Activated naive CD8-positive, alpha-beta T cell (primary cell): Measurements from ENCODE around the gene OTOS.

Experiments used
- H3K27ac Mint-ChIP-seq: one replicate; pipeline ENCODE4 v1.8.0; 2021; ENCODE audit warnings: mixed read lengths
- H3K27me3 Mint-ChIP-seq: one replicate; pipeline ENCODE4 v1.8.0; 2021; ENCODE audit warnings: mixed read lengths
- H3K36me3 Mint-ChIP-seq: one replicate; pipeline ENCODE4 v1.8.0; 2021; ENCODE audit warnings: mixed read lengths
- H3K4me1 Mint-ChIP-seq: one replicate; pipeline ENCODE4 v1.8.0; 2021; ENCODE audit warnings: low read depth, mixed read lengths
- H3K4me3 Mint-ChIP-seq: one replicate; pipeline ENCODE4 v1.8.0; 2021; ENCODE audit warnings: mild to moderate bottlenecking, mixed read lengths
- H3K9me3 Mint-ChIP-seq: one replicate; pipeline ENCODE4 v1.8.0; 2021; ENCODE audit warnings: low read depth, mixed read lengths

OTOS gene

DNA sequence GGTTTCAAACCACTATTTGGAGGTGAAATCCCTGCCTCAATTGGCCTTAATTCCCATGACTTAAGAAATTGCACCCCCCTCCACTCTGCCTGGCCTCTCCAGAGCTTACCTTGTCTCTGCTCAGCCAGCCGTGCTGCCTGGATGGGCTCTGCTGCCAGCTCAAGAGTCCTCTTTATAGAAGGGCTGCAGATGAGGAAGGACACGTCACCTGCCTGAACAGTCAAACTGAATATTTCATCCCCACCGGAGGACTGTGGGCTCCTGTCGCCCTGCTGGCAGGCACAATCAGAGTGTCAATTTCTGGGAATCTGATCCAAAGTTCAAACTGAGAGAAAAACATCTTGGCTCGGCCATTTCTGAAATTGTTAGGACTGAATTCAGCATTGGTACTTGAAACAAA is at the start of gene OTOS:
OTOS (minus strand) TSS at position 148 of the 400 bp plus-strand sequence. CDS start 332 bp downstream, outside the sequence.
- Mint-ChIP-seq H3K4me3 (no peak within 1 kb of the TSS), H3K36me3 (no peaks in the 10 kb centered on the region), H3K27me3 (no peaks in the 10 kb centered on the region), H3K9me3 (no peaks in the 10 kb centered on the region), H3K4me1 (peaks cover 8% of the 10 kb centered on the region), H3K27ac (no peak within 1 kb of the TSS)

GRCh38 chr2:240189686-240190085 is 49.2 kb upstream of the OTOS start:
- Mint-ChIP-seq H3K36me3 (no peaks in the 10 kb centered on the region), H3K27ac (no peak overlapping the region), H3K4me1 (peaks cover 1% of the 10 kb centered on the region), H3K27me3 (peaks cover 16% of the 10 kb centered on the region), H3K9me3 (no peaks in the 10 kb centered on the region), H3K4me3 (no peak overlapping the region)

- Mint-ChIP-seq H3K27ac (no peak overlapping the region), H3K36me3 (no peaks in the 10 kb centered on the region), H3K4me3 (no peak overlapping the region), H3K9me3 (no peaks in the 10 kb centered on the region), H3K4me1 (no peaks in the 10 kb centered on the region), H3K27me3 (peaks cover 12% of the 10 kb centered on the region)
These were observed 47.6 kb upstream of the OTOS start for GRCh38 chr2:240187989-240188590.

GRCh38 chr2:240186191-240186725 is 45.8 kb upstream of the OTOS start:
- Mint-ChIP-seq H3K27ac (no peak overlapping the region), H3K4me3 (no peak overlapping the region), H3K9me3 (no peaks in the 10 kb centered on the region), H3K4me1 (no peaks in the 10 kb centered on the region), H3K36me3 (no peaks in the 10 kb centered on the region), H3K27me3 (peaks cover 6% of the 10 kb centered on the region)

DNA sequence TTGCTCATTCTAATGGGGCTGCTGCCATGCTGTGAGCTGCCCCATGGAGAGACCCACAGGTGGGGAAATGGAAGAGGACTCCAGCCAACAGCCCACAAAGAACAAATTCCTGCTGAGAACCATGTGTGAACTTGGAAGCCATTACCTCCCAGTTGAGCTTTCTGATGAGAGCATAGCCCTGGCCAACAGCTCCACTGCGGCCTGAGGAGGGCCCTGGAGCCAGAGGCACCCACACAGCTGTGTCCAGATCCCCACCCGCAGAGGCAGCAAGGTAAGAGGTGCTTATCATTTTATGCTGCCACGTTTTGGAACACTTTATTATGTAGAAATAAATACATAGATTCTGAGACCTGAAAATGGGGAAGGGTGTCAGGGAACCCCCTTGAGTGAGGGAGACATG is 44.2 kb upstream of the OTOS start:
- peaks cover 7% of the 10 kb centered on the region for H3K27me3 Mint-ChIP-seq
- no peaks in the 10 kb centered on the region for H3K36me3 Mint-ChIP-seq
- no peaks in the 10 kb centered on the region for H3K4me1 Mint-ChIP-seq
- H3K4me3 Mint-ChIP-seq, result no peak overlapping the region
- no peaks in the 10 kb centered on the region for H3K9me3 Mint-ChIP-seq
- H3K27ac Mint-ChIP-seq, result no peak overlapping the region

GRCh38 chr2:240183875-240184590 is 43.6 kb upstream of the OTOS start:
- Mint-ChIP-seq H3K4me1 (no peaks in the 10 kb centered on the region), H3K9me3 (no peaks in the 10 kb centered on the region), H3K27me3 (peaks cover 7% of the 10 kb centered on the region), H3K27ac (no peak overlapping the region), H3K4me3 (no peak overlapping the region), H3K36me3 (no peaks in the 10 kb centered on the region)

- no peaks in the 10 kb centered on the region for H3K36me3 Mint-ChIP-seq
- H3K9me3 Mint-ChIP-seq, result no peaks in the 10 kb centered on the region
- H3K4me3 Mint-ChIP-seq, result no peak overlapping the region
- peaks cover 7% of the 10 kb centered on the region for H3K27me3 Mint-ChIP-seq
- H3K27ac Mint-ChIP-seq, result no peak overlapping the region
- H3K4me1 Mint-ChIP-seq, result no peaks in the 10 kb centered on the region
These were observed 42.8 kb upstream of the OTOS start for GRCh38 chr2:240183006-240183874.

- Mint-ChIP-seq H3K27ac (no peak overlapping the region), H3K4me1 (no peaks in the 10 kb centered on the region), H3K4me3 (no peak overlapping the region), H3K27me3 (peaks cover 7% of the 10 kb centered on the region), H3K36me3 (no peaks in the 10 kb centered on the region), H3K9me3 (no peaks in the 10 kb centered on the region)
These were observed 42.0 kb upstream of the OTOS start for GRCh38 chr2:240182476-240182875.

- H3K36me3 Mint-ChIP-seq, result no peaks in the 10 kb centered on the region
- H3K27me3 Mint-ChIP-seq, result peaks cover 7% of the 10 kb centered on the region
- H3K9me3 Mint-ChIP-seq, result no peaks in the 10 kb centered on the region
These were observed 41.5 kb upstream of the OTOS start for GRCh38 chr2:240182001-240182400.

DNA sequence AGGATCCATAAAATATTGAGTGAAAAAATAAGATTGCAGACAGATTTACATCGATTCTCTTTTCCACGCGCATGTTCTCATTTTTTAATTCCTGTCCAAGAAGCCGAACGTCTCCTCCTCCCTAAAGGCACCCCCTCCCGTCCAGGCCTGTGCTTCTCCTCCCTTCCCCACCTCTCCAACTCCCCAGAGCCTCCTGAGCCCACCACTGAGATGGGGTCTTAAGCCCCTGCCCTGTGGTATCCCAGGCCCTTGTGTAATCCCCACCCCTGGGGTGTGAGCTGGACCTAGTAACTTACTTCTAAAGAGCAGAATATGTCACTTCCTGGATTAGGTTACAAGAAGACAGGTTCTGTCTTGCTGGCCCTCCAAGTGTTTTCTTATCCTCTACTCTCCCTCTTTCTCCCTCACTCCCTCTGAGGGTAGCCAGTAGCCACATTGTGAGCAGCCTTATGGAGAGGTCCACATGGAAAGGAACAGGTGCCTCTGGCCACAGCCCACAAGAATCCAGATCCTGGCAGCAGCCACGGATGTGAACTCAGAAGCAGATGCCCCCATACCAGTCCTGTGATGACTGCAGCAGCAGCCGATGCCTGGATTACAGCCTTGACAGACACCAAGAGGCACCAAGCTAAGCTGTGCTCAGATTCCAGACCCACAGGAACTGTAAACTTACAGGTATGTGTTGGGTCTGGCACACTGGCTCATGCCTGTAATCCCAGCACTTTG is 39.6 kb upstream of the OTOS start:
- H3K27ac Mint-ChIP-seq, result no peak overlapping the region
- no peaks in the 10 kb centered on the region for H3K4me1 Mint-ChIP-seq
- H3K36me3 Mint-ChIP-seq, result no peaks in the 10 kb centered on the region
- no peak overlapping the region for H3K4me3 Mint-ChIP-seq
- peaks cover 9% of the 10 kb centered on the region for H3K27me3 Mint-ChIP-seq
- no peaks in the 10 kb centered on the region for H3K9me3 Mint-ChIP-seq

More at GRCh38 chr2:240182001-240182400, 41.5 kb upstream of the OTOS start:
- Mint-ChIP-seq H3K4me1 (no peaks in the 10 kb centered on the region), H3K27ac (no peak overlapping the region), H3K4me3 (no peak overlapping the region)

DNA sequence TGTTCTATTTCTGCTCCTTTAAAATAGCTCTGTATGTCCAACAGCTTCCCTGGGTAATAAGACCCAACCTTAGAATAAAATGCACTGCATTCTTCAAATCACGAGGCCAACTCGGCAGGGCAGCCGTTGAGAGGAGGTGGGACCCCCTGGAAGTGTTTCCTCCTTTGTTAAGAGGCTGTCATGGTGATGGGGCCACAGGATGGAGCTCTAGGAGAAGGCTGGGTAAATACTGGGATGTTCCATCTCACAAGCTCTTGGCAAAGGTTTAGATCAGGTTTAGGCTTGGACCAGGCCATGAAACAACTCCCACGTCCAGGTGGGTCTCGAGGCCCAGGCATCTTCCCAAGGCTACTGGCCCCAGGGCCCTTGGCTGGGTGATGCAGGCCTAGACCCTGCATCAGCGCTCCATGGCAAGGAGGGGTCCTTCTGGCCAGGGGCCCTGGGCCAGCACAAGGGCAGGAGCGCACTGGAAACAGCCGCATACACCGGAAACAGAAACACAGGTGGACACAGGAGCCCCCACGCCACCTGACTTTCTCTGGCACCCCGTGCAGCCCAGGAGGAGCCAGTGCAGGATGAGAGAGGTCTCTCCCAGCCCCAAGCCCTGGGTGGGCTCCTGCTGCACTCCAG is 38.8 kb upstream of the OTOS start:
- peaks cover 9% of the 10 kb centered on the region for H3K27me3 Mint-ChIP-seq
- no peak overlapping the region for H3K27ac Mint-ChIP-seq
- no peak overlapping the region for H3K4me3 Mint-ChIP-seq
- no peaks in the 10 kb centered on the region for H3K4me1 Mint-ChIP-seq
- no peaks in the 10 kb centered on the region for H3K36me3 Mint-ChIP-seq
- no peaks in the 10 kb centered on the region for H3K9me3 Mint-ChIP-seq

DNA sequence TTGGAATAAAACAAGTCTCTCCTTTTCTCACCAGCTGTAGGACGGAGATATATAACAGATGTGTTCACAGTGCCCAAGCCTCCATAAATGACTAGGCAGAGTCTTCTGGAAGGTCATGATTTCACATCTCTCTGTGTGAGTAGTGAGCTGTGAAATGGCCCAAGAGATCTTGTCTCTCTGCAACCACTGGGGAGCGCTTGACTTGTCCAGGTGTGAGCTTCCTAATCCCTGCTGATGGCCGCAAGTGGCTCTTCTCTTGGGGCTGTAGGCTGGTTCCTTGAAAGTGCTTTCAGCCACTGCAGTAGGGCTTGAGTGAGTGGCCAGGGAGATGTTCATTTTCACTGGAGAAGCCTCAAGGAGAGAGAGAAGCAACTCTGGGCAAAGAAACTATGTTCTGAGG is 38.1 kb upstream of the OTOS start:
- H3K27me3 Mint-ChIP-seq, result peaks cover 9% of the 10 kb centered on the region
- no peaks in the 10 kb centered on the region for H3K4me1 Mint-ChIP-seq
- H3K27ac Mint-ChIP-seq, result no peak overlapping the region
- H3K4me3 Mint-ChIP-seq, result no peak overlapping the region
- no peaks in the 10 kb centered on the region for H3K36me3 Mint-ChIP-seq
- no peaks in the 10 kb centered on the region for H3K9me3 Mint-ChIP-seq

GRCh38 chr2:240174496-240174895 is 34.0 kb upstream of the OTOS start:
- Mint-ChIP-seq H3K9me3 (no peaks in the 10 kb centered on the region), H3K27ac (no peak overlapping the region), H3K4me3 (no peak overlapping the region), H3K4me1 (no peaks in the 10 kb centered on the region), H3K36me3 (no peaks in the 10 kb centered on the region), H3K27me3 (peaks cover 6% of the 10 kb centered on the region)
